DMS79 treated with DMSO at 0.1 percent for 48 hours (cell line): Measurements from ENCODE around the gene PPA1.
"Not testable (repeated sequence)": the region's sequence is repeated elsewhere in the genome, so short reads cannot be mapped to it uniquely, and the experiment has no call there.

Source experiments
- DNase-seq: peaks from one replicate; lab custom pipeline; 2025; lab: John Stamatoyannopoulos, UW

The PPA1 gene

GRCh38 chr10:70169011-70169410 lies 64.2 kb downstream of the PPA1 start:
- no peak for DNase-seq

GRCh38 chr10:70167246-70167645 lies 66.0 kb downstream of the PPA1 start:
- DNase-seq: no peak

DNA sequence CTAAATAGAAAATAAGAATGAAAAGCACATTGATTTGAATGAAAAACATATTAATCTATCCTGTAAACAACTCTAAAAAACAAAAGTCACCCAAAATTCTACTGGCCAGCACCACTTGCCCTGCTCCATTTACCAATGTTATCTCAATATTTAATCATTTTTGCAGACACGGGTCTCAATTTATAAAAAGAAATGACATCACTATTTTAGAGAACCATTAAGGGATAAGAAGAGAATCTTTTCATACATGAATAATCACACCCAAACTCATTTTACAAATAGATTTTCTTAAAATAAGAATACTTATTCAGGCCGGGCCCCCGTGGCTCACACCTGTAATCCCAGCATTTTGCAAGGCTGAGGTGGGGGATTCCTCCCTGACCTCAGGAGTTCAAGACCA lies 66.8 kb downstream of the PPA1 start:
- DNase-seq: no peak

DNA sequence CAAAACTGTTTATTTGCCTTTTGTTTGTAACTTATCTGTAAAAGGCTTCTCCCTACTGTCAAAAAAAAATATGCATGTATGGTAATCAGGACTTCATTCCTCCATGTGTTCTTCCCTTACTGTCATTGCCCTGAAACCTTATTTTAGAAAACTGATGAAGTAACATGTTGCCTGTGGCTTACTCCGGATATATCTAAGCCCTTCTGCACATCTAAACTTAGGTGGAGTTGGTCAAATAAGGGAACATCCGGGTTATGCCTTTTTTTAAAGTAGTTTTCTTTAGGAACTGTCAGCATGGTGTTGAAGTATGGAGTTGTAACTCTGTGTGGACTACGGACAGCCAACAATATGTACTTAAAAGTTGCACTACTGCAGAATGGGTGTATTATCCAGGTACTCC lies 69.1 kb downstream of the PPA1 start:
- DNase-seq: no peak

GRCh38 chr10:70163448-70163847 lies 69.8 kb downstream of the PPA1 start:
- no peak for DNase-seq

GRCh38 chr10:70162892-70163201 lies 70.4 kb downstream of the PPA1 start:
- no peak for DNase-seq

GRCh38 chr10:70162151-70162891 lies 70.9 kb downstream of the PPA1 start:
- DNase-seq: no peak

DNA sequence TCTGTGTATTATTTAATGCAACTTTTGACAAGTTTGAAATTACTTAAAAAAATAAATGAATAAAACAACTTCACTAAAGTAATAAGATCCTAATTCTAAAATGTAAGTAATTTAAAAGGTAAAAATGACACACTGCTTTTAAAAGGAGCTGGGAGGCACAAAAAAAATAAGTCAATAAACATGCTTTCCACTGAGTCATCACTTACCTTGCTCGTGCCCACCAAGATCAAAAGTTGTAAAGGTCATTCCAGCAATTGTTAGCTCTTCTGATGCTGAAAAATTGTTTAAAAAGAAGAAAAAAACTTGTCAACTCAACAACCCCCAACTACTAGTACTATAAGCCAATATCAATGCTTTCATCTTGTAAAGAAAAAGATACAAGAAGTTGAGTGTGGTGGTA lies 72.4 kb downstream of the PPA1 start:
- DNase-seq: no peak

GRCh38 chr10:70159366-70159765 lies 73.9 kb downstream of the PPA1 start:
- not testable (repeated sequence) for DNase-seq

- no peak for DNase-seq
Measured at GRCh38 chr10:70158113-70158512, 75.1 kb downstream of the PPA1 start.

DNA sequence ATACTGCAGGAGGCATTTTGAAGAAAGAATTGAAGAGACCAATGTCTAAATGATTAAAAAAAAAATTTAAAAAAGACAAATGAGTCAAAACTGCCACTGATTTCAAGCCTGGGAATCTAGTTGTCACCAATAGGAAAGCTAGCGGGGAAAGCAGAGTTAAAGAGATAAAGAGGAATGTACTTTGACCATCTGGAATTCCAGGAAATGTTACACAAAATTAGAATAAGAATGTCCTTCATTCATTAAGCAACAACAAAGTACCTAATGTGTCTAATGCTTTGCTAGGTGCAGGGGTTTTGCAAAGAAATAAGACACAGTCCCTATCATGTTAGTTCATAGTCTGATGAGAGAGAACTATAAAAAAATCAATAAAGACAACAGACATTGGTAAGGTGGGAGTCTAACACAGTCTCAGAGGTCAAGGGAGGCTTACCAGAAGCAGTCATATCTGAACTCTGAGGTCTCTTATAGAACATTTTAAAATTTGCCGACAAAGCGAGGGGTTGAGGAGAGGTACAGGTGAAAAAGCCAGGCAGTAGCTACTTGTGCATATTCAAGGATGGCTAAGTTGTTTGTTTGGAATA lies 77.9 kb downstream of the PPA1 start:
- DNase-seq: no peak
